Thyroid gland (tissue), 4 donors: ENCODE results near the gene RHEBL1.

ENCODE experiments used
- POLR2A ChIP-seq, 2 donors: fragments of 450-650 bp; IDR thresholded peaks; one replicate each; pipeline ENCODE4 v1.6.1; 2017; ENCODE audit warnings: antibody characterized with exemption in 2 of 2, mild to moderate bottlenecking in 2 of 2, moderate library complexity in 1 of 2
- TF ChIP-seq, protein P1 (sequence below), 6 experiments: fragments of 200-600 bp in 3 of 6; fragments of 450-650 bp in 3 of 6; sonication (generic) in 3 of 6; IDR thresholded peaks; one replicate each; pipeline ENCODE4 v1.5.1; 2016 to 2019; ENCODE audit warnings: antibody characterized with exemption in 6 of 6, mild to moderate bottlenecking in 2 of 6, inconsistent platforms in 1 of 6, moderate library complexity in 1 of 6

DNA sequence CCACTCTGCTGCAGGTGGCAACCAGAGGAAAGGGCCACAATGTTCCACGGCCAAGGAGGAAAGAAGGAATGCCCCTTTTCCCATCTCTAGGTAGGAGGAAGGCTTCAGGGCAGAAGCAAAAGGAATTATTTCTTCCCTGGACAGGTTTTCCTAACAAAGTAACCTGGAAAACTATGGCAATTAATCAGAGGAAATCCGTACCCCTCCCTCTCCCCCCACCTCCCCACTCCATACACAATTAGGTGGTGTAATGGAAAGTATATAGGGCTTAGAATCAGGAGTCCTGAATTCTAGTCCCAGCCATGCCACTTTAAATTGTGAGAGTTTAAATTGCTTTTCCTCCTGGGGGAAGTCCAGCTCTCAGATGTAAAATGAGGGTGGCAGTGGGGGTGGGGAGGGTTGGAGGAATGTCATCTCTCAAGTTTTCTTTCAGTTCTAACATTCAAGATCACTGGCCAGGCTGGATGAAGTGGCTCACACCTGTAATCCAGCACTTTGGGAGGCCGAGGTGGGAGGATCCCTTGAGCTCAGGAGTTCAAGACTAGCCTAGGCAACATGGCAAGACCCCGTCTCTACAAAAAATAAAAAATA is 23.1 kb upstream of the RHEBL1 start:
- TF ChIP-seq, protein P1, sequence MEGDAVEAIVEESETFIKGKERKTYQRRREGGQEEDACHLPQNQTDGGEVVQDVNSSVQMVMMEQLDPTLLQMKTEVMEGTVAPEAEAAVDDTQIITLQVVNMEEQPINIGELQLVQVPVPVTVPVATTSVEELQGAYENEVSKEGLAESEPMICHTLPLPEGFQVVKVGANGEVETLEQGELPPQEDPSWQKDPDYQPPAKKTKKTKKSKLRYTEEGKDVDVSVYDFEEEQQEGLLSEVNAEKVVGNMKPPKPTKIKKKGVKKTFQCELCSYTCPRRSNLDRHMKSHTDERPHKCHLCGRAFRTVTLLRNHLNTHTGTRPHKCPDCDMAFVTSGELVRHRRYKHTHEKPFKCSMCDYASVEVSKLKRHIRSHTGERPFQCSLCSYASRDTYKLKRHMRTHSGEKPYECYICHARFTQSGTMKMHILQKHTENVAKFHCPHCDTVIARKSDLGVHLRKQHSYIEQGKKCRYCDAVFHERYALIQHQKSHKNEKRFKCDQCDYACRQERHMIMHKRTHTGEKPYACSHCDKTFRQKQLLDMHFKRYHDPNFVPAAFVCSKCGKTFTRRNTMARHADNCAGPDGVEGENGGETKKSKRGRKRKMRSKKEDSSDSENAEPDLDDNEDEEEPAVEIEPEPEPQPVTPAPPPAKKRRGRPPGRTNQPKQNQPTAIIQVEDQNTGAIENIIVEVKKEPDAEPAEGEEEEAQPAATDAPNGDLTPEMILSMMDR (IDR thresholded peaks at IDR 0.05) = no peak
- no peak for TF ChIP-seq POLR2A (IDR thresholded peaks at IDR 0.05)
